Fibroblast of villous mesenchyme (primary cell): ENCODE data around the gene PRR14. TPM values are rescaled to one million over a fixed set of nuclear protein-coding genes. Genes with fewer than 3 reads are reported as not detected.

ENCODE experiments used
- DNase-seq: peaks from one replicate; pipeline ENCODE4 v3.0.0-alpha.2; 2010; ENCODE audit warnings: low read depth
- H3K4me3 ChIP-seq: 2 replicates; pipeline ENCODE4 v1.5.1; 2011; ENCODE audit warnings: low read depth, mild to moderate bottlenecking, low read length
- total RNA-seq: library from RNA; depleted of rRNA; stranded (reverse); fragments of >200 nt; gene quantifications from 2 replicates; pipeline ENCODE4 v1.2.3, GENCODE V29; 2012
- TF ChIP-seq, protein P1 (sequence below): IDR thresholded peaks from 2 replicates; pipeline ENCODE4 v1.5.1; 2012; ENCODE audit warnings: low read depth, mild to moderate bottlenecking, low read length; ENCODE audit not compliant: insufficient read depth

The PRR14 gene
- total RNA-seq, 1 donor: 5.6 TPM

DNA sequence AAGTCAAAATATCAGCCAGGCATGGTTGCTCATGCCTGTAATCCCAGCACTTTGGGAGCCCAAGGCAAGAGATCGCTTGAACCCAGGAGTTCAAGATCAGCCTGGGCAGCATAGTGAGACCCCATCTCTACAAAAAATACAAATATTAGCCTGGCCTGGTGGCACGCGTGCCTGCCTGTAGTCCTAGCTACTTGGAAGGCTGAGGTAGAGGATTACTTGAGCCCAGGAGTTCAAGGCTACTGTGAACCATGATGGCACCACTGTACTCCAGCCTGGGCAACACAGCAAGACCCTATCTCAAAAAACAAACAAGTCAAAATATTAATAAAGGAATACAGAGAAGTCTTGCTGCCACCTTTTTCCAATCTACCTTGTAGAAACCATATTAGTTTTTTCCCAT is 44.8 kb upstream of the PRR14 start:
- H3K4me3 ChIP-seq: no peak overlapping the region
- DNase-seq: no peak
- TF ChIP-seq, protein P1, sequence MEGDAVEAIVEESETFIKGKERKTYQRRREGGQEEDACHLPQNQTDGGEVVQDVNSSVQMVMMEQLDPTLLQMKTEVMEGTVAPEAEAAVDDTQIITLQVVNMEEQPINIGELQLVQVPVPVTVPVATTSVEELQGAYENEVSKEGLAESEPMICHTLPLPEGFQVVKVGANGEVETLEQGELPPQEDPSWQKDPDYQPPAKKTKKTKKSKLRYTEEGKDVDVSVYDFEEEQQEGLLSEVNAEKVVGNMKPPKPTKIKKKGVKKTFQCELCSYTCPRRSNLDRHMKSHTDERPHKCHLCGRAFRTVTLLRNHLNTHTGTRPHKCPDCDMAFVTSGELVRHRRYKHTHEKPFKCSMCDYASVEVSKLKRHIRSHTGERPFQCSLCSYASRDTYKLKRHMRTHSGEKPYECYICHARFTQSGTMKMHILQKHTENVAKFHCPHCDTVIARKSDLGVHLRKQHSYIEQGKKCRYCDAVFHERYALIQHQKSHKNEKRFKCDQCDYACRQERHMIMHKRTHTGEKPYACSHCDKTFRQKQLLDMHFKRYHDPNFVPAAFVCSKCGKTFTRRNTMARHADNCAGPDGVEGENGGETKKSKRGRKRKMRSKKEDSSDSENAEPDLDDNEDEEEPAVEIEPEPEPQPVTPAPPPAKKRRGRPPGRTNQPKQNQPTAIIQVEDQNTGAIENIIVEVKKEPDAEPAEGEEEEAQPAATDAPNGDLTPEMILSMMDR: no peak

DNA sequence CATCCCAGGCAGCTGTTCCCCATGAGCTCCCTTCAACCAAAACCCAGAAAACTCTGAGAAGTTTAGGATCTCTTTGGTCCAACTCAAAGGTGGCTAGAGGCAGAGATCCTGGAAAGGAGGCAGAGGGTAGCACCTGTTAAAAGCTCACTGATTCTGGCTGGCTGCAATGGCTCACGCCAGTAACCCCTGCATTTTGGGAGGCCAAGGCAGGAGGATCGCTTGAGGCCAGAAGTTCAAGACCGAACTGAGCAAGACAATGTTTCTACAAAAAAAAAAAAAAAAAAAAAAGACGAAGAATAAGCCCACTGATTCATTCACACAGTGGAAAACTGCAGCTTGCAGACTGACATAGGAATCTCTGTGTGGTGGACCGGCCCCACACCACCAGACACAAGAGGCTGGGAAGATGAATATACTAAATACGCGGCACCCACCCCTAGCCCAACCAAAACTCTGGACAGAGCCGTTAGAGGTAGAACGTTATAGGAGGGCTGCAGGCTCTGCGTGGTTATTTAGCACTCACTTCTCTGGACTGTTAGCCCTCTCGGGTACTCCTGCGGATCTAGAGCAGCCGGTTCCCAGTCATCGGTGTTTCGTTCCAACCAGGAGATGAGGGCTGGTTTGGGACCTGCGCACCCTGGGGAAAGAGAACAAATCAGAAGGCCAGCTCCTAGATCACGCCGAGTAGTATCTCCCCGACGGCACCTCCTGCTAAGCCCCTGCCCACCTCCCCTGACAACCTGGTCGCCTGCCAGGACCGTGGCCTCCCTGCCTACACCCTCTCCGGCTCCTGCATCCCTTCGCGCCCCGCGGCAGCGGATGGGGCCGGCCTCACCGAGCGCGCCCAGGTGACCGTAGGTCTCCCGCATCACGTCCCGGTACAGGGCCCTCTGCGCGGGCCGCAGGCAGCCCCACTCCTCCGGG is 41.5 kb upstream of the PRR14 start:
- peak overlapping the region; percentile 97 for H3K4me3 ChIP-seq
- DNase-seq: no peak
- TF ChIP-seq, protein P1: no peak

DNA sequence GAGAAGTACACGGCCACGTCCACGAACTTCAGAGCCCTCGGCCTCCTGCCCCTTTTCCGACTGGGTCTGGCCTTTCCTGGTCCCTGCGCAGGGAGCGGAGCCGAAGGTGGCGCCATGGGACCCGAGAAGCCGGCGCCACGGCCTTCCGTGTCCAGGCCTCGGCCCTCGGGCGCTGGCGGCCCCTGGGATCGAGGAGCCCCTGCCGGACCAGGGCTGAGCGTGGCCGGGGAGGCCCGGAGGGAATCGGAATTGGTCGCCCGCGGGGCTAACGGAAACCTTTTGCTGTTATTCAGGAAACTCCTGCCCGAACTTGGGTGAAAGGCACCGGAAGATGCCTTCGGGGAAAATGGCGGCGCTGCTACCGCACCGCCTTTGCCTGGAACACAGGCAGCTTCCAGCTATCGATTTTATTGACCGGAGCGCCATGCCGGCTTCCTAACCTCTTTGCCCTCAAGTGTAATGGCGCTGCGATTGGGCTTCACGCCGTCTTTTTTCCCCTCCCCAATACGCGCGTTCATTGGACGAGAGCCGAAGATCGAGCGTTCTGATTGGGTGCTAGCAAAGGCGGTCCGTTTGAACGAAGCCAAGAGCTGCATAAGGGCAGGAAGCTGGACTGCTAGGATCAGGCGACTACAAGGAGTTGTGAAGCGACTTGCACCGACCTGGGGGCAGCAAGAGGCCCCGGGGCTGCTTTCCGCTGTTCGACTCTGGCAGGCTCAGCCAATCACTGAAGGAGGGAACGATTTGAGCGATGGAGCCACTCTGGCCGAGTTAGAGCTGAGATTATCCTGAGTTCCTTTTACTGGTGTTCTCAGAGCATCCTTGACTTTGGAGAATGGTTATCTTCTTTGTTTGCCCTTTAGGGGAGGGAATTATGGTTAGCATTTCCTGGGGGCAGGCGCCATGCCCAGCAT is 40.6 kb upstream of the PRR14 start, which contains the start of gene ZNF689:
ZNF689 (minus strand) TSS at position 464 of the 914 bp plus-strand sequence; CDS start at position 116, 348 bp downstream.
- peak within 1 kb of the TSS; percentile 97 for H3K4me3 ChIP-seq
- peak; percentile 98 for DNase-seq
- TF ChIP-seq, protein P1: no peak

DNA sequence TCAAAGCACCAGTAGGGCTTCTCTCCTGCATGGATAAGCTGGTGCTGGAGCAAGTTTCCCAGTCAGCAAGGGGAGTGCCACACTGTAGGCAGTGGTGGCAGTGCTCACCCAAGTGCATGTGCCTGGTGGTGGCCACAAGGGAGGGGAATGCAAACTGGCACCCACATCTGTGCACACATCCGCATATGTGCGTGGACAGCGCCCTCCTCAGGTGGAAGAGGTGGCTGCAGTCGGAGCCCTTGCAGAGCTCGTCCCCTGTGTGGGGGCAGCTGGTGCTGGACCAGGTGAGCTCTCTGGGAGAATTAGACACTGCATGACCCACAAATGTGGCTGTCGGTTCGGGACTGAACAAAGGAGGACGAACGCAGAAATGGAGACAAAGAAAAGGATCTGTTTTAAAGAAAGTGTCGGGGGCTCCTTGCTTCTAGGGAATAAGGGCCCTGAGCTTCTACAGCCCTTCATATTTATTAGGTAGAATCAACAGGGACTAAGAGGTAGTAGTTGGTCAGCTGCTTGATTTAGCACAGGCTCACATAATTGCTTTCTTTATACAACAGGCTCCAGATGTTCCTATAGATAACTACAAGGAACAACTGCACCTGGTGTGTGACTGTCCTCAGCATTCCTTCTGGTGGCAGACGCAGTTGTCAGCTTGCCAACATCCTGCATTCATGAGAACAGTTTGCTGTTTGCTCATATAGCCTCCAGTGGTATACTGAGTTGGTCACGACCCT is 35.2 kb upstream of the PRR14 start:
- TF ChIP-seq, protein P1: peak; percentile 67
- DNase-seq: peak; percentile 42
- no peak overlapping the region for H3K4me3 ChIP-seq

GRCh38 chr16:30619202-30619601 is 31.6 kb upstream of the PRR14 start:
- DNase-seq: peak; percentile 25
- TF ChIP-seq, protein P1: no peak
- H3K4me3 ChIP-seq: no peak overlapping the region

- TF ChIP-seq, protein P1: no peak
- H3K4me3 ChIP-seq: no peak overlapping the region
- no peak for DNase-seq
These were observed 31.1 kb upstream of the PRR14 start for GRCh38 chr16:30619638-30620037.
